ENCODE measurements around the gene NFE2L3. TPM values are rescaled to one million over a fixed set of nuclear protein-coding genes. Genes with fewer than 3 reads are reported as not detected.

NFE2L3 gene
- total and polyA plus RNA-seq, 2 donors (not counting 3 experiments of a cell fraction or from before 2014, with no cell fraction given): 29.6 to 40.2 TPM

DNA sequence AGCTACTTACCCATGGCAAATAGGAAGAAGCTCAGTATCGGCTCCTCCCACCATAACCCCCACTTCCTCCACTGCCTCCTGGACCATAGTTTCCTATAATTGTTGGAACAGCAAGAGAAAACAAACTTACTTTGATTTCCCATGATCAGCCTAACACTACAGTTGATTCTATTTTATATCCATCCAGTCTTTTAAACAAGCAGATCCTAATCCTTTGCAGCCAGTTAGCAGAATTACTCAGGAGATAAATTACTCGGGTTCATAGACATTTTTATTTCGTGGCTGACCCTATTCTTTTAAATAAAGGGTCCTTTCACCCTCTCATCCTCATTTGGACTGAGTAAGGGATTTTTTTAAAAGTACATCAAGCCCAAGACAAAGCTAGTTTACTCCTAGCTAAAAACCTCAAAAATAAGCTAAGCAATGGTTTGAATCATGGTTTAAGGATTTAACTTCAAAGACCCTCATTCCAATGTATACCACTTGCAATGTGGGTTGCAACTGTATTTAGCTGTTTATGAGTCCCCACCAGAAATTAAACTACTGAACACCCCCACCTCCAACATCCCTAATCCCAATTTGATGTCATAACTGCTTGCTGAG, 40.6 kb downstream of the NFE2L3 start:
- Histone ChIP-seq H3K4me1 (ENCODE audit: control insufficient read depth, extremely low read depth, insufficient read depth, low read length) (peaks cover 48% of the 10 kb centered on the region), H3K9ac (replicated peaks; ENCODE audit: extremely low read depth, insufficient read depth, low read length) (no peak overlapping the region), H2AFZ (ENCODE audit: low read depth, low read length) (no peak overlapping the region), H3K4me3 (replicated peaks in 1 of 3; ENCODE audit: insufficient read depth in 1 of 3, low read depth in 1 of 3, low read length in 3 of 3) (no peak overlapping the region), H3K36me3 (ENCODE audit: control insufficient read depth in 2 of 2, extremely low read depth in 1 of 2, insufficient read depth in 2 of 2, low read length in 2 of 2) (peaks cover 38 to 80% of the 10 kb centered on the region in 2 experiments), H4K20me1 (replicated peaks; ENCODE audit: control insufficient read depth, extremely low read depth, insufficient read depth, low read length) (peaks cover 47% of the 10 kb centered on the region), H3K79me2 (ENCODE audit: control insufficient read depth, insufficient read depth, low read length) (peaks cover 85% of the 10 kb centered on the region), H3K4me2 (ENCODE audit: insufficient read depth, low read length) (peak overlapping the region; percentile 57), H3K27me3 (ENCODE audit: control insufficient read depth in 2 of 2, insufficient read depth in 2 of 2, low read length in 2 of 2) (no peaks in the 10 kb centered on the region), H3K9me3 (replicated peaks; ENCODE audit: control insufficient read depth, insufficient read depth, low read length) (no peaks in the 10 kb centered on the region), H3K27ac (ENCODE audit: insufficient read depth, low read depth, low read length) (no peak overlapping the region), H3K9me1 (replicated peaks; ENCODE audit: control insufficient read depth, extremely low read depth, insufficient read depth, low read length) (no peaks in the 10 kb centered on the region)
- FAIRE-seq (no peak), DNase-seq (ENCODE audit: low read depth, low spot score) (peak; percentile 75)
- intact Hi-C loops (cut with micrococcal nuclease): no loop called here
- ChIA-PET CTCF (interaction anchor here (1.0 to 5.7 kb wide), 7 partner anchors 9 to 475 kb away, joined by 3 to 36 read pairs (median 5); partner anchors contain the start of gene NFE2L3), POLR2A (interaction anchor here (0.7 to 2.1 kb wide), 3 partner anchors 10 to 932 kb away, joined by 3 to 8 read pairs (median 3); partner anchors contain the start of gene NFE2L3)
- TF ChIP-seq POLR2AphosphoS5 (IDR thresholded peaks at IDR 0.05; ENCODE audit: insufficient read depth, low read depth, low read length): peak; percentile 12
- TF ChIP-seq JUN (IDR thresholded peaks at IDR 0.05; ENCODE audit: borderline replicate concordance, insufficient read depth, insufficient read length, low read depth): no peak
- dilution Hi-C loops (cut with MboI; ENCODE audit: extremely low pct_ligation_motif_present, low sequenced_read_pairs): loop anchor here (25.0 kb wide), 1 partner anchor 970 kb away; the partner anchor contains the start of genes HOXA10, HOXA3, HOXA7 and HOXA9
- BruUV-seq (replicated peaks): no TSS peak

- Histone ChIP-seq H3K27ac (ENCODE audit: insufficient read depth, low read depth, low read length) (no peak overlapping the region), H3K9ac (replicated peaks; ENCODE audit: extremely low read depth, insufficient read depth, low read length) (no peak overlapping the region), H3K4me1 (ENCODE audit: control insufficient read depth, extremely low read depth, insufficient read depth, low read length) (peaks cover 48% of the 10 kb centered on the region), H3K36me3 (ENCODE audit: control insufficient read depth in 2 of 2, extremely low read depth in 1 of 2, insufficient read depth in 2 of 2, low read length in 2 of 2) (peaks cover 29 to 72% of the 10 kb centered on the region in 2 experiments), H3K27me3 (ENCODE audit: control insufficient read depth in 2 of 2, insufficient read depth in 2 of 2, low read length in 2 of 2) (no peaks in the 10 kb centered on the region), H3K9me3 (replicated peaks; ENCODE audit: control insufficient read depth, insufficient read depth, low read length) (no peaks in the 10 kb centered on the region), H3K79me2 (ENCODE audit: control insufficient read depth, insufficient read depth, low read length) (peaks cover 95% of the 10 kb centered on the region), H4K20me1 (replicated peaks; ENCODE audit: control insufficient read depth, extremely low read depth, insufficient read depth, low read length) (peaks cover 55% of the 10 kb centered on the region), H2AFZ (ENCODE audit: low read depth, low read length) (no peak overlapping the region), H3K4me2 (ENCODE audit: insufficient read depth, low read length) (peak overlapping the region; percentile 57), H3K9me1 (replicated peaks; ENCODE audit: control insufficient read depth, extremely low read depth, insufficient read depth, low read length) (no peaks in the 10 kb centered on the region), H3K4me3 (replicated peaks in 1 of 3; ENCODE audit: insufficient read depth in 1 of 3, low read depth in 1 of 3, low read length in 3 of 3) (peak overlapping the region in 1 of 3 experiments; percentile 26)
- FAIRE-seq (no peak), DNase-seq (ENCODE audit: low read depth, low spot score) (no peak)
- TF ChIP-seq MAX (IDR thresholded peaks at IDR 0.05; ENCODE audit: insufficient read depth, insufficient read length) (no peak), EZH2 (IDR thresholded peaks at IDR 0.05; ENCODE audit: borderline replicate concordance, low read depth, low read length, severe bottlenecking) (no peak), POLR2AphosphoS5 (IDR thresholded peaks at IDR 0.05; ENCODE audit: insufficient read depth, low read depth, low read length) (no peak), JUN (IDR thresholded peaks at IDR 0.05; ENCODE audit: borderline replicate concordance, insufficient read depth, insufficient read length, low read depth) (no peak), CTCF (IDR thresholded peaks at IDR 0.05; ENCODE audit: extremely low read depth in 1 of 2, insufficient read depth in 1 of 2, low read depth in 1 of 2, low read length in 2 of 2) (no peak)
- dilution Hi-C loops (cut with MboI; ENCODE audit: extremely low pct_ligation_motif_present, low sequenced_read_pairs) (loop anchor here (25.0 kb wide), 1 partner anchor 969 kb away; the partner anchor contains the start of genes HOXA10, HOXA3, HOXA7 and HOXA9), intact Hi-C loops (cut with micrococcal nuclease) (no loop called here)
- CTCF ChIA-PET: interaction anchor here (0.7 to 5.7 kb wide), 4 partner anchors 23 to 301 kb away, joined by 3 to 36 read pairs (median 6); partner anchors contain the start of gene NFE2L3
- POLR2A ChIA-PET: interaction anchor here (0.7 to 0.9 kb wide), 2 partner anchors 14 to 300 kb away, joined by 3 read pairs; no protein-coding TSS in a partner anchor
- BruUV-seq (replicated peaks): no TSS peak
Observed at GRCh38 chr7:26193432-26194207, 41.6 kb downstream of the NFE2L3 start.

Data from endothelial cell of umbilical vein (primary cell).